VCaP (cell line): ENCODE data around the gene SH2D2A.
A peak's percentile ranks its signal among the peaks of the same experiment; 100 is the strongest.

Source experiments
- H3K27ac ChIP-seq: fragments of 450-650 bp; 2 replicates; pipeline ENCODE4 v1.5.1; 2017
- TF ChIP-seq, protein P1 (sequence below): fragments of 450-650 bp; conservative IDR thresholded peaks from 2 replicates; pipeline ENCODE4 v1.5.1; 2017; ENCODE audit warnings: mild to moderate bottlenecking, moderate library complexity

SH2D2A gene

DNA sequence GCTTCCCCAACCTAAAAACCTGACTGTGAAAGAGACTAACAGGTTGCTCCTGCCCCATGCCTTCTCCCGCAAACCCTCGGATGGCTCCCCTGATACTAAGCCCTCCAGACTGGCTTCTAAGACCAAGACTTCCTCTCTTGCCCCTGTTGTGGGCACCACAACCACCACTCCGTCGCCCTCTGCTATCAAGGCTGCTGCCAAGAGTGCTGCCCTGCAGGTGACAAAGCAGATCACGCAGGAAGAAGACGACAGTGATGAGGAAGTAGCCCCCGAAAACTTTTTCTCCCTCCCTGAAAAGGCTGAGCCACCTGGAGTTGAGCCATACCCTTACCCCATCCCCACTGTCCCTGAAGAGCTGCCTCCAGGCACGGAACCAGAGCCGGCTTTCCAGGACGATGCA, 30.0 kb downstream of the SH2D2A start:
- H3K27ac ChIP-seq, result no peak overlapping the region
- TF ChIP-seq, protein P1, sequence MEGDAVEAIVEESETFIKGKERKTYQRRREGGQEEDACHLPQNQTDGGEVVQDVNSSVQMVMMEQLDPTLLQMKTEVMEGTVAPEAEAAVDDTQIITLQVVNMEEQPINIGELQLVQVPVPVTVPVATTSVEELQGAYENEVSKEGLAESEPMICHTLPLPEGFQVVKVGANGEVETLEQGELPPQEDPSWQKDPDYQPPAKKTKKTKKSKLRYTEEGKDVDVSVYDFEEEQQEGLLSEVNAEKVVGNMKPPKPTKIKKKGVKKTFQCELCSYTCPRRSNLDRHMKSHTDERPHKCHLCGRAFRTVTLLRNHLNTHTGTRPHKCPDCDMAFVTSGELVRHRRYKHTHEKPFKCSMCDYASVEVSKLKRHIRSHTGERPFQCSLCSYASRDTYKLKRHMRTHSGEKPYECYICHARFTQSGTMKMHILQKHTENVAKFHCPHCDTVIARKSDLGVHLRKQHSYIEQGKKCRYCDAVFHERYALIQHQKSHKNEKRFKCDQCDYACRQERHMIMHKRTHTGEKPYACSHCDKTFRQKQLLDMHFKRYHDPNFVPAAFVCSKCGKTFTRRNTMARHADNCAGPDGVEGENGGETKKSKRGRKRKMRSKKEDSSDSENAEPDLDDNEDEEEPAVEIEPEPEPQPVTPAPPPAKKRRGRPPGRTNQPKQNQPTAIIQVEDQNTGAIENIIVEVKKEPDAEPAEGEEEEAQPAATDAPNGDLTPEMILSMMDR, result no peak

DNA sequence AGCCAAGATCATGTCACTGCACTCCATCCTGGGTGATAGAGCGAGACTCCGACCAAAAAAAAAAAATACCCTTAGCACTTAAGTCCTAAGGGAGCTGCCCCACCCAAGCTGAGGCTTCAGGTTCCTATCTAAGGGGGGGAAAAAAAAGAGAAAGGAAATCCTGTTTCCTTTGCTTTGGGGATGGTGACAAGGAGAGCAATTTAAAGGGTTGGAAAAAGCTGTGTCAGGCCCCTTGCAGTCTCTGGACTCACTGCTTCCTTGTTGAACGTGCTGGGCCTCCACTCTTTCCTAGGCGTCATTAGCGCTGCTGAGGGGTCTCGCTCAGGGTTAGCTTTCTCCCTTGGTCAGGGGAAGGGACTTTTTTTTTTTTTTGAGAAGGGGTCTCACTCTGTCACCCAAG, 31.2 kb downstream of the SH2D2A start:
- no peak overlapping the region for H3K27ac ChIP-seq
- TF ChIP-seq, protein P1, result no peak

DNA sequence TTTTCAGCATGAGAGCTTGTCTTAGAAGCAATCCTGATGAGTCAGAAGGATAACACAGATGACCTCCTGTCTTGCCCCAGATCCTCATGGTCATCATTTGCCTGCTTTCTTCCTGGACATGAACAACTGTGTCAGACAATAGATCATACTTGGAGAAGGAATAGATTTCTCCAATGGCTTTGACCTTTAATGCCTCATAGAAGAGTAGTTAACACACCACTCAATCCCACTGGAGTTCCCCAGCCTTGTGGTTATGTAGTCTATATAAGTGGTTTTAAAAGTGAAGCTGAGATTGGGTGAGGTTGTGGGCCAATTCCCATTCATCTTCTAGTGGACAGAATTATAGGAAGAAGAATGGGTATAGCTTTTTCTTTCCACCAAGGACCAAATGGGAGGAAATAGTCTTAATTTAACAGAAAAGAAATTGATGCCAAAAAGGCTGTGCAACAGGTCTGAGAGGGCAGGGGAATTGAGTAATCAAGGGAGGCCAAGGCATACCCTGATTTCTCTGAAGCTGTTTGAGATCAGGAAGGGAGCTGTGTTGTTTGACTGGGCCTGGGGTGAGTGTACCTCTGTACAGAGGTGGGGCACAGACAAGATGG, 35.0 kb downstream of the SH2D2A start:
- TF ChIP-seq, protein P1, result no peak
- no peak overlapping the region for H3K27ac ChIP-seq

DNA sequence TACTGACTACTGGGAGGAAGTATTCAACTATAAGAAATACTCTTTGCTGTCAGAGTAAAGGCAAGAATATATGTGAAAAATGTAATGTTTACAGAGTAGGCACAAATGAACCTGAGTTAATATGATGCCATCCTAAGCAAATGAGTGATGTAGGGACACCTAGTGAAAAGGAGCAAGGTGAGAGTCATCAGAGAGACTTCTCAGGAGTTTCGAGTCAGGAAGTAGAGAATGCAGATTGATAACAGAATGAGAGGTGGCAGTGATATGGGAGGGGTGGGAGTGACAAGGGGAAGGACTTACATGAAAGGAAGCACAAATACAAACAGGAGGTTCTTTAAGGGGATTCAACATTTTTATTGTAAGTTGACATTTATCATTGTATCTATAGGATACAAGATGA, 39.1 kb downstream of the SH2D2A start:
- TF ChIP-seq, protein P1, result no peak
- H3K27ac ChIP-seq, result 0 out of 2 replicates have a peak overlapping the region, but pooled peaks have one; percentile 5

DNA sequence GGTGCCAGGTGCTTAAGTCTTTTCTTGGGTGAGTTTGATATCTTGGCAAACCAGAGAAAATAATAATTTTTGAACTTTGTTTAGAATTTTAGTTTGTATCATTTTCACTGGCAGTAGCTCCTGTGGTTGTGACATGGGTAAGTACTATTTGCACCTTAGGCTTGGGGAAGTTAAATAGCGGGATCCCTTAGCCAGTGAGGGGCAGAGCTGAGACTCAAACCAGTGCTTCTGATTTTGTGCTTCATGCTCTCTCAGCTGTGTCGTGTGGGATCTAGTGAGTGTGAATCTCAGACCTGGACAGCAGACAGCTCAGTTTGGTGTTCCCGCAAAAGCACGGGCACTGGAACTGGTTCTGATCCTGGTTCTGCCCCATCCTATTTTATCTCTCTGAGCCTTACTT, 39.7 kb downstream of the SH2D2A start:
- 0 out of 2 replicates have a peak overlapping the region, but pooled peaks have one; percentile 5 for H3K27ac ChIP-seq

DNA sequence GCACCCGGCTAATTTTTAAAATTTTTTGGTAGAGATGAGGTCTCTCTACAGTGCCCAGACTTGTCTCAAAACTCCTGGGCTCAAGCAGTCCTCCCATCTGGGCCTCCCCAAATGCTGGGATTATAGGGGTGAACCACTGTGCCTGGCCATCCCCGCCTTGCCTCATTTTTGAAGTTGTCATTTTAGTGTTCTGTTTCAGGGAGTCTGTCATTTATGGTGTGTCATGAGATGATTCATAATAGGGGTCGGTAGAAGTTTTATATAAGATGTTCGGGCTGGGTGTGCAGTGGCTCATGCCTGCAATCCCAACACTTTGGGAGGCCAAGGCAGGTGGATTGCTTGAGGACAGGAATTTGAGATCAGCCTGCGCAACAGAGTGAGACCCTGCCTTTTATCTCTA, 40.8 kb downstream of the SH2D2A start:
- TF ChIP-seq, protein P1, result no peak
- H3K27ac ChIP-seq, result no peak overlapping the region

More for the DNA sequence above, 39.7 kb downstream of the SH2D2A start:
- TF ChIP-seq, protein P1, result no peak

DNA sequence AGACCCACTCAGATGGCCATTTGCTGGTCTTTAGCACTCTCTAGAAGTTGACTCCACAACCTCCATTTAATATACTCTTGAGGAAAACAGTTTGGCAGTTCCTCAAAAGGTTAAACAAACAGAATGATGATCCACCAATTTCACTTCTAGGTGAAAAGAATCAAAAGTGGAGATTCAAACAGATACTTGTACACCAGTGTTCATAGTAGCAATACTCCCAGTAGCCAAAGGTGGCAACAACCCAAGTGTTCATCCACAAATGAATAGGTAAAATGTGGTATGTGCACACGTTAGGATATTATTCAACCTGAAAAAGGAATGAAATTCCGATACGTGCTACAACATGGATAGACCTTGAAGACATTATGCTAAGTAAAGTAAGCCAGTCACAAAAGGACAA, 43.0 kb downstream of the SH2D2A start:
- H3K27ac ChIP-seq, result no peak overlapping the region
- TF ChIP-seq, protein P1, result no peak
